ENCODE results near the gene ST7.
"Not testable (repeated sequence)": the region's sequence is repeated elsewhere in the genome, so short reads cannot be mapped to it uniquely, and the experiment has no call there.

- not testable (repeated sequence) for TF ChIP-seq CTCF (conservative IDR thresholded peaks at IDR 0.05; ENCODE audit: low read length); EZH2phosphoT487 (IDR thresholded peaks at IDR 0.05; ENCODE audit: borderline replicate concordance)
Observed at GRCh38 chr7:116961966-116962673, 8.8 kb downstream of the ST7 start.
